Neutrophil (primary cell): ENCODE data around the gene USP47.

Source experiments
- H3K27ac ChIP-seq: fragments of 200-600 bp; sonication (generic); 2 replicates; pipeline ENCODE4 v1.5.1; 2016; ENCODE audit warnings: mild to moderate bottlenecking, moderate library complexity
- H3K27me3 ChIP-seq: fragments of 200-600 bp; sonication (generic); 2 replicates; pipeline ENCODE4 v1.6.0; 2016; ENCODE audit warnings: mild to moderate bottlenecking
- H3K36me3 ChIP-seq: fragments of 200-600 bp; sonication (generic); 2 replicates; pipeline ENCODE4 v1.5.1; 2017
- H3K4me1 ChIP-seq, 2 experiments: fragments of 200-600 bp in 1 of 2; sonication (generic) in 1 of 2; 1 replicate in 1 of 2; 2 replicates in 1 of 2; pipeline versions ENCODE4 v1.5.1 to v1.6.1; 2013 to 2016; ENCODE audit warnings: low read depth in 1 of 2, low read length in 1 of 2, mild to moderate bottlenecking in 1 of 2, moderate library complexity in 1 of 2; ENCODE audit not compliant: control insufficient read depth in 1 of 2, insufficient read depth in 1 of 2
- H3K4me3 ChIP-seq, 2 experiments: fragments of 200-600 bp in 1 of 2; sonication (generic) in 1 of 2; 1 replicate in 1 of 2; 2 replicates in 1 of 2; pipeline ENCODE4 v1.5.1; 2013 to 2016; ENCODE audit warnings: low read depth in 1 of 2, low read length in 1 of 2, mild to moderate bottlenecking in 1 of 2, moderate library complexity in 1 of 2
- H3K9me3 ChIP-seq: fragments of 200-600 bp; sonication (generic); 2 replicates; pipeline ENCODE4 v1.5.1; 2016
- CTCF ChIP-seq: fragments of 200-600 bp; sonication (generic); IDR thresholded peaks from 2 replicates; pipeline ENCODE4 v1.5.1; 2016; ENCODE audit warnings: antibody characterized with exemption

Gene USP47

GRCh38 chr11:11949482-11949881, 107.7 kb downstream of the USP47 start:
- Histone ChIP-seq H3K27ac (no peak overlapping the region), H3K9me3 (no peaks in the 10 kb centered on the region), H3K4me1 (no peaks in the 10 kb centered on the region), H3K36me3 (peaks cover 87% of the 10 kb centered on the region), H3K4me3 (no peak overlapping the region), H3K27me3 (no peaks in the 10 kb centered on the region)
- TF ChIP-seq CTCF = no peak

DNA sequence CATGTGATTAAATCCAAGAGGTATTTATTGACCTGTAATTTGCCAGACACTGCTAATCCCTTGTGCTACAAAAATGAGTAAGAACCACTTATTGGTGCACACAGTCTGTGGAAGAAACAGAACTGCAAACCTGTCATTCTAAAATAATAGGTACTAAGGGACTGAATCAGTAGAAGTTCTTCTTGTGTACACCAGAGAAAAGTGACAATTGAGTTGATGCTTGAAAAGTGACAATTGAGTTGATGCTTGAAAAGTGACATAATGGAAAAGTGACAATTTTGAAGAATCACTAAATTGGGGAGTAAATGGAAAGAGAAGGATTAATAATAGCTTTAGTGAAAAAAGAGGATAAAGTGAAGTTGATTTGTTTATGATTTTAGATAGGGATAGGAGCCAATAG, 110.3 kb downstream of the USP47 start:
- peaks cover 93% of the 10 kb centered on the region for H3K36me3 ChIP-seq
- H3K9me3 ChIP-seq = no peaks in the 10 kb centered on the region
- no peak overlapping the region for H3K27ac ChIP-seq
- no peak overlapping the region for H3K4me3 ChIP-seq
- no peak for TF ChIP-seq CTCF
- no peaks in the 10 kb centered on the region for H3K27me3 ChIP-seq
- H3K4me1 ChIP-seq = no peaks in the 10 kb centered on the region

GRCh38 chr11:11956006-11956405, 114.2 kb downstream of the USP47 start:
- no peak for TF ChIP-seq CTCF

DNA sequence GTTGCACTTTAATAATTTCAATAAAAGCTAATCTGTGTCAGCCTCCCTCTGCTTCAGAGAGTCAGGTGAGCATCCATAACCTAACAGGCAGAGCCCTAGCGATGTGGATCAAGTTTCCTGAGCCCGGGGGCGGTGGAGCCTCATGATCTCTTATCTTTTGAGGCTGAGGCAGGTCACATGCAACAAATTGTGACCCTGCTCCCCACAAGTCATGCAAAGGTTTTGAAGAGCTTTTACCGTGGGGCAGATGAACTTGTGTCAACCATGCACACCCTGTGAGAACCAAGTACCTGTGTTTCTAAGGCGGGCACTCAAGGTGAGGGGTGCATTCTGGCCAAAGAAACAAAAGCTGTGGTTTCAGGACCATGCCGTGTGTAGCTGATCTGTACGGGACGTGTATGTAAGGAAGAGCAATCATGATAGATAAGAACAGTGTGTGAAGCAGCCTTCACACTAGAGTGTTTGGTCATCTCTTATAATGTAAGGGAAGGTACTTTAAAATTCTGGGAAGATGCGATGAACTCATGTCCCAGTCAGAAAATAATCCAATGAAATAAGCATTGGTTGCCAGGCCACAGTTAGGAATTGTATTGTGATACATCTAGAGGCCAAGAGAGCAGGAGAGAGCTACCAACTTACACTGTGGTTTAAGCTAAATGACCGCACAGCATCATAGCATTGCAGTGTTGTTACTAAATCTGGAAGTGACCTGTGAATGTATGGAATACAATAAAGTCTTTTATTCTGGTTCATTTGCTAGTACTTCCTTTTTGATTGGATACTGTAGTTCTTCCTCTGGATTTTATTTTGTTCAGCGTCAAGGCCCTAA, 116.8 kb downstream of the USP47 start:
- peaks cover 15% of the 10 kb centered on the region for H3K27me3 ChIP-seq
- H3K36me3 ChIP-seq = peaks cover 45% of the 10 kb centered on the region
- no peak for TF ChIP-seq CTCF
- H3K4me3 ChIP-seq = no peak overlapping the region
- H3K9me3 ChIP-seq = no peaks in the 10 kb centered on the region
- H3K27ac ChIP-seq = no peak overlapping the region
- H3K4me1 ChIP-seq = no peaks in the 10 kb centered on the region

More at GRCh38 chr11:11956006-11956405, 114.2 kb downstream of the USP47 start:
- Histone ChIP-seq H3K27ac (no peak overlapping the region), H3K4me1 (no peaks in the 10 kb centered on the region), H3K27me3 (no peaks in the 10 kb centered on the region), H3K9me3 (no peaks in the 10 kb centered on the region), H3K4me3 (no peak overlapping the region), H3K36me3 (peaks cover 69% of the 10 kb centered on the region)

GRCh38 chr11:11959601-11960000, 117.8 kb downstream of the USP47 start:
- H3K27ac ChIP-seq = no peak overlapping the region
- H3K27me3 ChIP-seq = peaks cover 25% of the 10 kb centered on the region
- no peaks in the 10 kb centered on the region for H3K4me1 ChIP-seq
- TF ChIP-seq CTCF = no peak
- H3K9me3 ChIP-seq = no peaks in the 10 kb centered on the region
- peaks cover 35% of the 10 kb centered on the region for H3K36me3 ChIP-seq
- H3K4me3 ChIP-seq = no peak overlapping the region
